Measurements from ENCODE around the gene SHC2.
"Not testable (repeated sequence)": the region's sequence is repeated elsewhere in the genome, so short reads cannot be mapped to it uniquely, and the experiment has no call there.

The SHC2 gene

DNA sequence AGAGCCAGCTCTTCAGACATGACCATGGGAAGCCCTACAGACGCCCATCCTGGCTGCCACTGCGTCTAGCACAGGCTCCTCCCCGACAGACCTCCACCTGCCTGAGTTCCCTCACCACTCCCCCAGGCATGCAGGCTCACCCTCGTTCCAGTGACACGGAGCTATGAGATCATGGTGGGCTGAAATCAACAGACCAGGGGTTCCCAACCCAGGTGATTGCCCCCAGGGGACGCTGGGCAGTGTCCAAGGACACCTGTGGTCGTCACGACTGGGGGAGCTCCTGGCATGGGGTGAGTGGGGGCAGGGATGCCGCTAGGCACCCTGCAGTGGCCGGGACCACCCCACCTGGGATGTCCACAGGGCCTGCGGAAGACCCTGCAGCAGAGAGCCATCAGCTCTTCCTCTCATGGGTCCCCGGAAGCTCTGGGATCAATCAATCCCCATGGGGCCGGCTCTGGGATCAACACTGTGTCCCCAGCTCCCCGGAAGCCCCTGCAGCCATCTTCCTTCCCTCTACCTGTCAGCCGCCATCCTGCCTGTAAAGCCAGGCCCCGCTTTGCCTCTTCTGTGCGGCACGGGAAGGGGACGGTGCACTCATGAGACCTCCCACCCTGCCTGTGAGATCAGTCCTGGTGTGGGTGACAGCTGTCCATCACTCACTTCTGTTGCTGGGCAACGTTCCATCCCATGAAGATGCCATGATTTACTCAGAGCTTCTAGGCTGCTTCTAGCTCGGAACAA is 22.7 kb upstream of the SHC2 start:
- no peak for ATAC-seq
- TF ChIP-seq, protein P1, sequence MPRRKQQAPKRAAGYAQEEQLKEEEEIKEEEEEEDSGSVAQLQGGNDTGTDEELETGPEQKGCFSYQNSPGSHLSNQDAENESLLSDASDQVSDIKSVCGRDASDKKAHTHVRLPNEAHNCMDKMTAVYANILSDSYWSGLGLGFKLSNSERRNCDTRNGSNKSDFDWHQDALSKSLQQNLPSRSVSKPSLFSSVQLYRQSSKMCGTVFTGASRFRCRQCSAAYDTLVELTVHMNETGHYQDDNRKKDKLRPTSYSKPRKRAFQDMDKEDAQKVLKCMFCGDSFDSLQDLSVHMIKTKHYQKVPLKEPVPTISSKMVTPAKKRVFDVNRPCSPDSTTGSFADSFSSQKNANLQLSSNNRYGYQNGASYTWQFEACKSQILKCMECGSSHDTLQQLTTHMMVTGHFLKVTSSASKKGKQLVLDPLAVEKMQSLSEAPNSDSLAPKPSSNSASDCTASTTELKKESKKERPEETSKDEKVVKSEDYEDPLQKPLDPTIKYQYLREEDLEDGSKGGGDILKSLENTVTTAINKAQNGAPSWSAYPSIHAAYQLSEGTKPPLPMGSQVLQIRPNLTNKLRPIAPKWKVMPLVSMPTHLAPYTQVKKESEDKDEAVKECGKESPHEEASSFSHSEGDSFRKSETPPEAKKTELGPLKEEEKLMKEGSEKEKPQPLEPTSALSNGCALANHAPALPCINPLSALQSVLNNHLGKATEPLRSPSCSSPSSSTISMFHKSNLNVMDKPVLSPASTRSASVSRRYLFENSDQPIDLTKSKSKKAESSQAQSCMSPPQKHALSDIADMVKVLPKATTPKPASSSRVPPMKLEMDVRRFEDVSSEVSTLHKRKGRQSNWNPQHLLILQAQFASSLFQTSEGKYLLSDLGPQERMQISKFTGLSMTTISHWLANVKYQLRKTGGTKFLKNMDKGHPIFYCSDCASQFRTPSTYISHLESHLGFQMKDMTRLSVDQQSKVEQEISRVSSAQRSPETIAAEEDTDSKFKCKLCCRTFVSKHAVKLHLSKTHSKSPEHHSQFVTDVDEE (CRISPR knock-in tag; IDR thresholded peaks at IDR 0.05): no peak
- TF ChIP-seq BACH2 (CRISPR knock-in tag; IDR thresholded peaks at IDR 0.05; ENCODE audit: borderline replicate concordance): no peak
- TF ChIP-seq ZNF8 (CRISPR knock-in tag; IDR thresholded peaks at IDR 0.05): no peak
- no peak for TF ChIP-seq CSDC2 (CRISPR knock-in tag; IDR thresholded peaks at IDR 0.05)
- TF ChIP-seq PPARA (CRISPR knock-in tag; IDR thresholded peaks at IDR 0.05; ENCODE audit: borderline replicate concordance): no peak
- no peak for TF ChIP-seq ZNF70 (CRISPR knock-in tag; IDR thresholded peaks at IDR 0.05)
- TF ChIP-seq OSR1 (CRISPR knock-in tag; IDR thresholded peaks at IDR 0.05): no peak

GRCh38 chr19:482186-483041 is 21.6 kb upstream of the SHC2 start:
- no peak for ATAC-seq
- TF ChIP-seq BACH2 (CRISPR knock-in tag; IDR thresholded peaks at IDR 0.05; ENCODE audit: borderline replicate concordance) (no peak), ZFP30 (CRISPR knock-in tag; IDR thresholded peaks at IDR 0.05) (no peak), OSR1 (CRISPR knock-in tag; IDR thresholded peaks at IDR 0.05) (no peak), CSDC2 (CRISPR knock-in tag; IDR thresholded peaks at IDR 0.05) (no peak), ISL1 (CRISPR knock-in tag; IDR thresholded peaks at IDR 0.05) (no peak), RARB (CRISPR knock-in tag; IDR thresholded peaks at IDR 0.05) (no peak), ARNTL (CRISPR knock-in tag; IDR thresholded peaks at IDR 0.05; ENCODE audit: borderline replicate concordance, low read depth) (no peak), ESRRG (CRISPR knock-in tag; IDR thresholded peaks at IDR 0.05) (no peak), GLIS3 (CRISPR knock-in tag; IDR thresholded peaks at IDR 0.05) (no peak), ZNF8 (CRISPR knock-in tag; IDR thresholded peaks at IDR 0.05) (no peak), TCF4 (CRISPR knock-in tag; IDR thresholded peaks at IDR 0.05; ENCODE audit: borderline replicate concordance) (no peak)
- TF ChIP-seq, protein P2, sequence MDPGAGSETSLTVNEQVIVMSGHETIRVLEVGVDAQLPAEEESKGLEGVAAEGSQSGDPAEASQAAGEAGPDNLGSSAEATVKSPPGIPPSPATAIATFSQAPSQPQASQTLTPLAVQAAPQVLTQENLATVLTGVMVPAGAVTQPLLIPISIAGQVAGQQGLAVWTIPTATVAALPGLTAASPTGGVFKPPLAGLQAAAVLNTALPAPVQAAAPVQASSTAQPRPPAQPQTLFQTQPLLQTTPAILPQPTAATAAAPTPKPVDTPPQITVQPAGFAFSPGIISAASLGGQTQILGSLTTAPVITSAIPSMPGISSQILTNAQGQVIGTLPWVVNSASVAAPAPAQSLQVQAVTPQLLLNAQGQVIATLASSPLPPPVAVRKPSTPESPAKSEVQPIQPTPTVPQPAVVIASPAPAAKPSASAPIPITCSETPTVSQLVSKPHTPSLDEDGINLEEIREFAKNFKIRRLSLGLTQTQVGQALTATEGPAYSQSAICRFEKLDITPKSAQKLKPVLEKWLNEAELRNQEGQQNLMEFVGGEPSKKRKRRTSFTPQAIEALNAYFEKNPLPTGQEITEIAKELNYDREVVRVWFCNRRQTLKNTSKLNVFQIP (CRISPR knock-in tag; IDR thresholded peaks at IDR 0.05; ENCODE audit: borderline replicate concordance, low read depth): no peak

GRCh38 chr19:481100-481499 is 20.3 kb upstream of the SHC2 start:
- not testable (repeated sequence) for ATAC-seq

DNA sequence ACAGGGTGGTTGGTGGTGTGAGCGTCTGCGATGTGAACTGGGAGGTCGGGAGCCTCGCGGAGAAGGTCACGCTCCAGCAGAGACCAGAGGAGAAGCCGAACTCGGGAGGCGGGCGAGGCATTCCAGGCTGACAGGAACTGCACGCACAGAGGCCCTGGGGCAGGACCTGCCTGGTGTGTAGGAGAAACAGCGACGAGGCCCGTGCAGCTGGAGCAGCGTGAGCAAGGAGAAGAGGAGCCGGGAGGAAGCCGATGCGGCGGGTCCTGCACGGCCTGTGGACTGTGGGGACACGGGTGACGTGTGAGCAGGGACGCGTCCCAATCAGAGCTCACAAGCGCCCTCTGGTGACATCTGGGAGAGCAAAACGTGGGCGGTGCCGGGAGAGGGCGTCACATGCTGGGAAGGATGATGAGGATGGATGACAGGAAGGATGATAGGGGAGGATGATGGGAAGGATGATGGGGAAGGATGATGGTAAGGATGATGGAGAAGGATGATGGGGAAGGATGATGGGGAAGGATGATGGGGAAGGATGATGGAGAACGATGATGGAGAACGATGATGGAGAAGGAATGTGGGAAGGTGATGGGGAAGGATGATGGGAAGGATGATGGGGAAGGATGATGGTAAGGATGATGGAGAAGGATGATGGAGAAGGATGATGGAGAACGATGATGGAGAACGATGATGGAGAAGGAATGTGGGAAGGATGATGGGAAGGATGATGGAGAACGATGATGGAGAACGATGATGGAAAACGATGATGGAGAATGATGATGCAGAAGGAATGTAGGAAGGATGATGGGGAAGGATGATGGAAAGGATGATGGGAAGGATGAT is 19.4 kb upstream of the SHC2 start:
- peak; percentile 47; the same call in 1 of the 3 replicates for ATAC-seq
- TF ChIP-seq ZC3H10 (CRISPR knock-in tag; IDR thresholded peaks at IDR 0.05): no peak
- TF ChIP-seq CSDC2 (CRISPR knock-in tag; IDR thresholded peaks at IDR 0.05): no peak
- no peak for TF ChIP-seq SNAI2 (CRISPR knock-in tag; IDR thresholded peaks at IDR 0.05)
- TF ChIP-seq ZFP3 (CRISPR knock-in tag; IDR thresholded peaks at IDR 0.05): no peak
- TF ChIP-seq, protein P3, sequence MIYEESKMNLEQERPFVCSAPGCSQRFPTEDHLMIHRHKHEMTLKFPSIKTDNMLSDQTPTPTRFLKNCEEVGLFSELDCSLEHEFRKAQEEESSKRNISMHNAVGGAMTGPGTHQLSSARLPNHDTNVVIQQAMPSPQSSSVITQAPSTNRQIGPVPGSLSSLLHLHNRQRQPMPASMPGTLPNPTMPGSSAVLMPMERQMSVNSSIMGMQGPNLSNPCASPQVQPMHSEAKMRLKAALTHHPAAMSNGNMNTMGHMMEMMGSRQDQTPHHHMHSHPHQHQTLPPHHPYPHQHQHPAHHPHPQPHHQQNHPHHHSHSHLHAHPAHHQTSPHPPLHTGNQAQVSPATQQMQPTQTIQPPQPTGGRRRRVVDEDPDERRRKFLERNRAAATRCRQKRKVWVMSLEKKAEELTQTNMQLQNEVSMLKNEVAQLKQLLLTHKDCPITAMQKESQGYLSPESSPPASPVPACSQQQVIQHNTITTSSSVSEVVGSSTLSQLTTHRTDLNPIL (CRISPR knock-in tag; IDR thresholded peaks at IDR 0.05; ENCODE audit: low read depth): no peak
- TF ChIP-seq OSR1 (CRISPR knock-in tag; IDR thresholded peaks at IDR 0.05): no peak
- no peak for TF ChIP-seq ZNF8 (CRISPR knock-in tag; IDR thresholded peaks at IDR 0.05)

Measured in SK-N-SH treated with all-trans-retinoic acid at 6 μM for 48 hours (cell line).